Loucy (cell line): ENCODE data around the gene SLC17A3.

Experiments used
- H2AFZ ChIP-seq: fragments of 200-600 bp; sonication (generic); 2 replicates; pipeline ENCODE4 v1.6.0; 2016; ENCODE audit warnings: antibody characterized with exemption, mild to moderate bottlenecking, low read length, moderate library complexity
- H3F3A ChIP-seq: fragments of 200-600 bp; 2 replicates; pipeline ENCODE4 v1.6.0; 2016; ENCODE audit warnings: antibody characterized with exemption, low read depth, mild to moderate bottlenecking
- H3K27me3 ChIP-seq: fragments of 200-600 bp; sonication (generic); 2 replicates; pipeline ENCODE4 v1.6.1; 2014; ENCODE audit warnings: low read length, mild to moderate bottlenecking; ENCODE audit not compliant: insufficient read depth, poor library complexity, severe bottlenecking
- H3K36me3 ChIP-seq: fragments of 200-600 bp; sonication (generic); 2 replicates; pipeline ENCODE4 v1.6.1; 2016; ENCODE audit warnings: low read length; ENCODE audit not compliant: insufficient read depth
- H3K4me1 ChIP-seq: fragments of 200-600 bp; sonication (generic); 2 replicates; pipeline ENCODE4 v1.5.1; 2014; ENCODE audit warnings: low read length, mild to moderate bottlenecking; ENCODE audit not compliant: insufficient read depth, poor library complexity, severe bottlenecking
- H3K4me2 ChIP-seq: fragments of 200-600 bp; sonication (generic); 2 replicates; pipeline ENCODE4 v1.6.0; 2014; ENCODE audit warnings: antibody characterized with exemption, low read length, low read depth, mild to moderate bottlenecking; ENCODE audit not compliant: poor library complexity, severe bottlenecking
- H3K4me3 ChIP-seq: fragments of 200-600 bp; sonication (generic); 2 replicates; pipeline ENCODE4 v1.5.1; 2014; ENCODE audit warnings: low read length, mild to moderate bottlenecking, mixed read lengths; ENCODE audit not compliant: poor library complexity, severe bottlenecking
- H3K79me2 ChIP-seq: fragments of 200-600 bp; sonication (generic); 2 replicates; pipeline ENCODE4 v1.6.1; 2014; ENCODE audit warnings: low read length; ENCODE audit not compliant: insufficient read depth
- H3K9ac ChIP-seq: fragments of 200-600 bp; sonication (generic); 2 replicates; pipeline ENCODE4 v1.6.0; 2014; ENCODE audit warnings: mild to moderate bottlenecking, low read depth, low read length, moderate library complexity; ENCODE audit not compliant: poor library complexity, severe bottlenecking
- H3K9me2 ChIP-seq: fragments of 200-600 bp; sonication (generic); replicated peaks from 2 replicates; pipeline ENCODE4 v1.6.1; 2016; ENCODE audit warnings: low read depth, low read length, mixed read lengths
- H3K9me3 ChIP-seq: fragments of 200-600 bp; sonication (generic); 2 replicates; pipeline ENCODE4 v1.6.1; 2014; ENCODE audit warnings: mild to moderate bottlenecking, antibody characterized with exemption, low read length, low read depth; ENCODE audit not compliant: insufficient read depth
- H4K20me1 ChIP-seq: fragments of 200-600 bp; sonication (generic); 2 replicates; pipeline ENCODE4 v1.6.0; 2014; ENCODE audit warnings: antibody characterized with exemption, low read length, mild to moderate bottlenecking; ENCODE audit not compliant: insufficient read depth, poor library complexity, severe bottlenecking
- EZH2phosphoT487 ChIP-seq: fragments of 200-600 bp; IDR thresholded peaks from 2 replicates; pipeline ENCODE4 v1.6.1; 2018; ENCODE audit warnings: antibody characterized with exemption, mild to moderate bottlenecking, moderate library complexity, borderline replicate concordance
- TF ChIP-seq, protein P1 (sequence below): fragments of 200-600 bp; sonication (generic); conservative IDR thresholded peaks from 2 replicates; pipeline ENCODE4 v1.5.1; 2014; ENCODE audit warnings: mild to moderate bottlenecking, antibody characterized with exemption, low read length

The SLC17A3 gene

GRCh38 chr6:25916330-25916729 is 42.3 kb upstream of the SLC17A3 start:
- no peaks in the 10 kb centered on the region for H3K36me3 ChIP-seq

DNA sequence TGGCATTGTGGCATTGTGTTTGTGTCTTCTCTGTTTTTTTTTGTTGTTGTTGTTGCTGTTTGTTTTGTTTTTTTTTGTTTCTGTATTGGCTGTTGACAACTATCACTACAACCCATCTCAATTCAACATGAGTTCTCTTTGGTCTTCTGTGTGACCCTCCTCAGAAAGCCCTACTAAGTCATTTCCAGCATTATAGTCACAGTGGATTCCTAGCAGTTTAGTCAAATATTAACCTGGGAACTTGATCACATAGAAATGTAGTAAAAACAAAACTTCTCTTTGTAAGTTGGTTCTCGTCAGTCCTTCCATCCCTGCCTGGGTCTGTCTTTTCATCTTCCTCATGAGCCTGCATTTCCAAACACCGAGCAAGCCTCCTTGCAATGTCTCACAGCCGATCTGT is 39.7 kb upstream of the SLC17A3 start:
- Histone ChIP-seq H3K9ac (no peak overlapping the region), H3K4me3 (no peak overlapping the region), H3K9me2 (no peaks in the 10 kb centered on the region), H3K4me1 (peaks cover 23% of the 10 kb centered on the region), H2AFZ (no peak overlapping the region), H3K36me3 (no peaks in the 10 kb centered on the region), H3F3A (no peaks in the 10 kb centered on the region), H3K79me2 (no peaks in the 10 kb centered on the region), H4K20me1 (no peaks in the 10 kb centered on the region), H3K9me3 (no peaks in the 10 kb centered on the region), H3K27me3 (no peaks in the 10 kb centered on the region), H3K4me2 (no peak overlapping the region)
- no peak for TF ChIP-seq EZH2phosphoT487
- TF ChIP-seq, protein P1, sequence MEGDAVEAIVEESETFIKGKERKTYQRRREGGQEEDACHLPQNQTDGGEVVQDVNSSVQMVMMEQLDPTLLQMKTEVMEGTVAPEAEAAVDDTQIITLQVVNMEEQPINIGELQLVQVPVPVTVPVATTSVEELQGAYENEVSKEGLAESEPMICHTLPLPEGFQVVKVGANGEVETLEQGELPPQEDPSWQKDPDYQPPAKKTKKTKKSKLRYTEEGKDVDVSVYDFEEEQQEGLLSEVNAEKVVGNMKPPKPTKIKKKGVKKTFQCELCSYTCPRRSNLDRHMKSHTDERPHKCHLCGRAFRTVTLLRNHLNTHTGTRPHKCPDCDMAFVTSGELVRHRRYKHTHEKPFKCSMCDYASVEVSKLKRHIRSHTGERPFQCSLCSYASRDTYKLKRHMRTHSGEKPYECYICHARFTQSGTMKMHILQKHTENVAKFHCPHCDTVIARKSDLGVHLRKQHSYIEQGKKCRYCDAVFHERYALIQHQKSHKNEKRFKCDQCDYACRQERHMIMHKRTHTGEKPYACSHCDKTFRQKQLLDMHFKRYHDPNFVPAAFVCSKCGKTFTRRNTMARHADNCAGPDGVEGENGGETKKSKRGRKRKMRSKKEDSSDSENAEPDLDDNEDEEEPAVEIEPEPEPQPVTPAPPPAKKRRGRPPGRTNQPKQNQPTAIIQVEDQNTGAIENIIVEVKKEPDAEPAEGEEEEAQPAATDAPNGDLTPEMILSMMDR: no peak

More at GRCh38 chr6:25916330-25916729, 42.3 kb upstream of the SLC17A3 start:
- Histone ChIP-seq H3K79me2 (no peaks in the 10 kb centered on the region), H2AFZ (no peak overlapping the region), H3F3A (no peaks in the 10 kb centered on the region), H3K4me2 (no peak overlapping the region), H3K9me2 (no peaks in the 10 kb centered on the region), H3K27me3 (no peaks in the 10 kb centered on the region), H3K4me1 (peaks cover 14% of the 10 kb centered on the region), H3K4me3 (no peak overlapping the region), H3K9me3 (no peaks in the 10 kb centered on the region), H3K9ac (no peak overlapping the region), H4K20me1 (no peaks in the 10 kb centered on the region)
- no peak for TF ChIP-seq EZH2phosphoT487
- TF ChIP-seq, protein P1: no peak

- Histone ChIP-seq H2AFZ (no peak overlapping the region), H3F3A (no peaks in the 10 kb centered on the region), H3K36me3 (no peaks in the 10 kb centered on the region), H3K79me2 (no peaks in the 10 kb centered on the region), H3K9me3 (no peaks in the 10 kb centered on the region), H3K9me2 (no peaks in the 10 kb centered on the region), H3K4me1 (peaks cover 32% of the 10 kb centered on the region), H3K9ac (no peak overlapping the region), H3K4me3 (no peak overlapping the region), H3K4me2 (peak overlapping the region; percentile 10), H3K27me3 (no peaks in the 10 kb centered on the region), H4K20me1 (no peaks in the 10 kb centered on the region)
- TF ChIP-seq, protein P1: no peak
- TF ChIP-seq EZH2phosphoT487: no peak
Observed at GRCh38 chr6:25911351-25911750, 37.3 kb upstream of the SLC17A3 start.
